A549 (cell line): Measurements from ENCODE around the gene NCOA4.

Source experiments
- BHLHE40 ChIP-seq: IDR thresholded peaks from 2 replicates; pipeline ENCODE4 v1.6.1; 2012; ENCODE audit warnings: low read depth, low read length, inconsistent platforms
- CBX2 ChIP-seq: fragments of 200-600 bp; sonication (generic); IDR thresholded peaks from 2 replicates; pipeline ENCODE4 v1.6.1; 2016; ENCODE audit warnings: low read depth, mild to moderate bottlenecking, borderline replicate concordance
- JUN ChIP-seq, 2 experiments: fragments of >200 bp; sonication (Bioruptor Twin); formaldehyde crosslinking; IDR thresholded peaks; 2 replicates in 1 of 2; 3 replicates in 1 of 2; pipeline ENCODE4 v1.6.1; 2016 to 2017
- JUNB ChIP-seq: fragments of >200 bp; sonication (Bioruptor Twin); formaldehyde crosslinking; IDR thresholded peaks from 2 replicates; pipeline ENCODE4 v1.6.1; 2016
- MYC ChIP-seq: IDR thresholded peaks from 2 replicates; pipeline ENCODE4 v1.6.1; 2012; ENCODE audit warnings: mild to moderate bottlenecking, inconsistent platforms, low read length, improper control_type of control experiment, borderline replicate concordance
- PHF8 ChIP-seq: fragments of 200-600 bp; sonication (generic); IDR thresholded peaks from 2 replicates; pipeline ENCODE4 v1.6.1; 2016; ENCODE audit warnings: low read depth, mild to moderate bottlenecking, antibody characterized with exemption, moderate library complexity, borderline replicate concordance
- POLR2A ChIP-seq: IDR thresholded peaks from 2 replicates; pipeline ENCODE4 v1.6.1; 2012; ENCODE audit warnings: mild to moderate bottlenecking, low read length
- RAD21 ChIP-seq, 2 experiments: fragments of >200 bp in 1 of 2; sonication (Bioruptor Twin) in 1 of 2; formaldehyde crosslinking in 1 of 2; IDR thresholded peaks in 1 of 2; conservative IDR thresholded peaks in 1 of 2; 2 replicates in 1 of 2; 3 replicates in 1 of 2; pipeline ENCODE4 v1.6.1; 2012 to 2018; ENCODE audit warnings: inconsistent platforms in 1 of 2
- SMC3 ChIP-seq: fragments of >200 bp; sonication (Bioruptor Twin); formaldehyde crosslinking; IDR thresholded peaks from 3 replicates; pipeline ENCODE4 v1.6.1; 2018; ENCODE audit warnings: inconsistent platforms
- ZSCAN20 ChIP-seq: fragments of 250-450 bp; sonication (Bioruptor Pico); IDR thresholded peaks from 2 replicates; pipeline ENCODE4 v1.8.0; 2022; ENCODE audit warnings: mild to moderate bottlenecking, moderate library complexity
- TF ChIP-seq, protein P1 (sequence below): fragments of >200 bp; sonication (Bioruptor Twin); formaldehyde crosslinking; IDR thresholded peaks from 3 replicates; pipeline ENCODE4 v1.5.1; 2016
- TF ChIP-seq, protein P2 (sequence below): fragments of 250-450 bp; sonication (Bioruptor Pico); IDR thresholded peaks from 2 replicates; pipeline ENCODE4 v1.5.0; 2021; ENCODE audit warnings: mild to moderate bottlenecking, moderate library complexity, borderline replicate concordance
- TF ChIP-seq, protein P3 (sequence below): IDR thresholded peaks from 2 replicates; pipeline ENCODE4 v1.6.1; 2012

DNA sequence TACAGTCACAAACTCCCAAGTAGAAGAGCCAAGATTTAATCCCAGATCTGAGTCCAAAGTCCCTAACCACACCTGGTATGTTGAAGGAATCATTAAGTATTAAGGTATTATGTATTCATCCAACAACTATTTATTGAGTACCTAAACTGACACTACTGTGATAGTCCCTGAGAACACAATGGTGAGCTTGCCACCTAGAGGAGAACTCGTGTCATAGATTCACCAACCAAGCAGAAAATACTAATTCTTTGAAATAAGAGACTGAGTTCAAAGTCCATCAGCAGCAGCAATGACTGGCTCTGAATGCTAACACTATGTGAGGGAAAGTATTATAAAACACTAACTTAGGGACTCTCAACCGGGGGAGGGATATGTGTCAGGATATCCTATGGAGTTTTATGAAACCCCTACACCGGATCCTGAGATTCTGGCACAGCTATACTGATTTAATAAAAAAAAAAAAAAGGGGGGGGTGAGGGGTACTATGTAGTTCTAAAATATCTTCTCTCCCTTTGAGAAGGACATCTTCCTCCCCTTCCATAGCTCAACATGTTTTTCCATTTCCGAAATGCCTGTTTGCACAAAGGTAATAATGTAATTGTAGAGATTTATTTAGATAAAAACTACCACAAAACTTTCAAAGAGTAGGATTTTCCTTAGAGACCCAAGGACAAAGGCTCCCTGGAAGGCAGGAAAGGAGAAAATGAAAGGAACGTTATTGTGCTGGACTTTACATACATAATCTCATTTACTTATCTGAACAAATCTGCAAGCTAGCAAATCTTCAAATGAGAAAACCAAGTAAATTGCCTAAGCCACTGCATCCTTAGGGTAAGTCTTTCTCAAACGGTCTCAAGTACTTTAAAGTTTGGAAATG is 1.6 kb downstream of the NCOA4 start:
- TF ChIP-seq ZSCAN20 (CRISPR knock-in tag) (no peak), RAD21 (conservative IDR thresholded peaks at IDR 0.05 in 1 of 2, IDR thresholded peaks at IDR 0.05 in 1 of 2) (peak; percentile 73 to 74; a peak in 4 of 5 replicates), MYC (no peak), POLR2A (no peak), CBX2 (no peak), SMC3 (peak; percentile 51), BHLHE40 (no peak), JUNB (no peak), JUN (IDR thresholded peaks at IDR 0.05) (no peak), PHF8 (no peak)
- TF ChIP-seq, protein P1, sequence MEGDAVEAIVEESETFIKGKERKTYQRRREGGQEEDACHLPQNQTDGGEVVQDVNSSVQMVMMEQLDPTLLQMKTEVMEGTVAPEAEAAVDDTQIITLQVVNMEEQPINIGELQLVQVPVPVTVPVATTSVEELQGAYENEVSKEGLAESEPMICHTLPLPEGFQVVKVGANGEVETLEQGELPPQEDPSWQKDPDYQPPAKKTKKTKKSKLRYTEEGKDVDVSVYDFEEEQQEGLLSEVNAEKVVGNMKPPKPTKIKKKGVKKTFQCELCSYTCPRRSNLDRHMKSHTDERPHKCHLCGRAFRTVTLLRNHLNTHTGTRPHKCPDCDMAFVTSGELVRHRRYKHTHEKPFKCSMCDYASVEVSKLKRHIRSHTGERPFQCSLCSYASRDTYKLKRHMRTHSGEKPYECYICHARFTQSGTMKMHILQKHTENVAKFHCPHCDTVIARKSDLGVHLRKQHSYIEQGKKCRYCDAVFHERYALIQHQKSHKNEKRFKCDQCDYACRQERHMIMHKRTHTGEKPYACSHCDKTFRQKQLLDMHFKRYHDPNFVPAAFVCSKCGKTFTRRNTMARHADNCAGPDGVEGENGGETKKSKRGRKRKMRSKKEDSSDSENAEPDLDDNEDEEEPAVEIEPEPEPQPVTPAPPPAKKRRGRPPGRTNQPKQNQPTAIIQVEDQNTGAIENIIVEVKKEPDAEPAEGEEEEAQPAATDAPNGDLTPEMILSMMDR = peak; percentile 73
- TF ChIP-seq, protein P2, sequence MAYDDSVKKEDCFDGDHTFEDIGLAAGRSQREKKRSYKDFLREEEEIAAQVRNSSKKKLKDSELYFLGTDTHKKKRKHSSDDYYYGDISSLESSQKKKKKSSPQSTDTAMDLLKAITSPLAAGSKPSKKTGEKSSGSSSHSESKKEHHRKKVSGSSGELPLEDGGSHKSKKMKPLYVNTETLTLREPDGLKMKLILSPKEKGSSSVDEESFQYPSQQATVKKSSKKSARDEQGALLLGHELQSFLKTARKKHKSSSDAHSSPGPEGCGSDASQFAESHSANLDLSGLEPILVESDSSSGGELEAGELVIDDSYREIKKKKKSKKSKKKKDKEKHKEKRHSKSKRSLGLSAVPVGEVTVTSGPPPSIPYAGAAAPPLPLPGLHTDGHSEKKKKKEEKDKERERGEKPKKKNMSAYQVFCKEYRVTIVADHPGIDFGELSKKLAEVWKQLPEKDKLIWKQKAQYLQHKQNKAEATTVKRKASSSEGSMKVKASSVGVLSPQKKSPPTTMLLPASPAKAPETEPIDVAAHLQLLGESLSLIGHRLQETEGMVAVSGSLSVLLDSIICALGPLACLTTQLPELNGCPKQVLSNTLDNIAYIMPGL = no peak
- TF ChIP-seq, protein P3, sequence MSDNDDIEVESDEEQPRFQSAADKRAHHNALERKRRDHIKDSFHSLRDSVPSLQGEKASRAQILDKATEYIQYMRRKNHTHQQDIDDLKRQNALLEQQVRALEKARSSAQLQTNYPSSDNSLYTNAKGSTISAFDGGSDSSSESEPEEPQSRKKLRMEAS = no peak
